B cell (primary cell): Measurements from ENCODE around the gene SELE. TPM values are rescaled to one million over a fixed set of nuclear protein-coding genes. Genes with fewer than 3 reads are reported as not detected.

ENCODE experiments used
- ATAC-seq: fragments of 200-7000 bp; cut with Tn5 transposase; one replicate; pipeline ENCODE4 v1.10.0; 2021; ENCODE audit warnings: low read depth, mild to moderate bottlenecking, moderate number of reproducible peaks, moderate library complexity
- CTCF ChIA-PET: fragments of 350-600 bp; sonication (Branson Sonifier 250); formaldehyde crosslinking; loops from one replicate; lab custom pipeline; 2021; ENCODE audit warnings: antibody characterized with exemption, inconsistent platforms; lab: Charles Lee
- POLR2A ChIA-PET: fragments of 350-600 bp; sonication (Branson Sonifier 250); formaldehyde crosslinking; loops from one replicate; lab custom pipeline; 2021; ENCODE audit warnings: antibody characterized with exemption; lab: Charles Lee
- DNase-seq: peaks from one replicate; pipeline ENCODE4 v3.0.0; 2013
- H2AFZ ChIP-seq: 2 replicates; pipeline ENCODE4 v1.6.1; 2012; ENCODE audit warnings: mild to moderate bottlenecking, low read depth, low read length; ENCODE audit not compliant: insufficient read depth, poor library complexity, severe bottlenecking
- H3K27ac ChIP-seq, 2 donors: 1 replicate in 1 of 2; 2 replicates in 1 of 2; pipeline ENCODE4 v1.5.1; 2012 to 2013; ENCODE audit warnings: low read length in 2 of 2, mild to moderate bottlenecking in 2 of 2, moderate library complexity in 1 of 2
- H3K27me3 ChIP-seq, 4 experiments: fragments of 200-600 bp in 1 of 4; sonication (generic) in 1 of 4; replicated peaks in 1 of 4; 1 replicate in 2 of 4; 2 replicates in 2 of 4; pipeline versions ENCODE4 v1.6.1 to v1.7.0; 2013 to 2016; ENCODE audit warnings: low read length in 3 of 4, mild to moderate bottlenecking in 2 of 4, mixed read lengths in 1 of 4, moderate library complexity in 1 of 4; ENCODE audit not compliant: insufficient read depth in 4 of 4, control insufficient read depth in 3 of 4; ENCODE audit errors: control extremely low read depth in 1 of 4
- H3K36me3 ChIP-seq, 2 experiments: replicated peaks in 1 of 2; 1 replicate in 1 of 2; 2 replicates in 1 of 2; pipeline versions ENCODE4 v1.6.1 to v1.7.1; 2013; ENCODE audit warnings: low read length in 1 of 2; ENCODE audit not compliant: insufficient read depth in 2 of 2, control insufficient read depth in 1 of 2; ENCODE audit errors: control extremely low read depth in 1 of 2, extremely low read depth in 1 of 2
- H3K4me1 ChIP-seq, 2 donors: fragments of 200-600 bp in 1 of 2; sonication (generic) in 1 of 2; 1 replicate in 1 of 2; 2 replicates in 1 of 2; pipeline versions ENCODE4 v1.5.1 to v1.6.1; 2013 to 2017; ENCODE audit warnings: low read length in 2 of 2; ENCODE audit not compliant: control insufficient read depth in 2 of 2, insufficient read depth in 2 of 2
- H3K4me2 ChIP-seq: replicated peaks from 2 replicates; pipeline ENCODE3; 2012; ENCODE audit warnings: mild to moderate bottlenecking, low read depth, low read length; ENCODE audit not compliant: poor library complexity, severe bottlenecking
- H3K4me3 ChIP-seq, 5 experiments: fragments of 200-600 bp in 1 of 5; sonication (generic) in 1 of 5; 1 replicate in 3 of 5; 2 replicates in 2 of 5; pipeline versions ENCODE4 v1.5.1 to v1.7.0; 2011 to 2016; ENCODE audit warnings: low read length in 4 of 5, mild to moderate bottlenecking in 4 of 5, low read depth in 2 of 5, control low read depth in 1 of 5, moderate library complexity in 1 of 5; ENCODE audit not compliant: insufficient read depth in 1 of 5; ENCODE audit errors: control extremely low read depth in 1 of 5, extremely low read depth in 1 of 5
- H3K79me2 ChIP-seq: fragments of 200-600 bp; sonication (generic); one replicate; pipeline ENCODE4 v1.6.0; 2016; ENCODE audit warnings: low read length; ENCODE audit not compliant: control insufficient read depth, insufficient read depth
- H3K9ac ChIP-seq: fragments of 200-600 bp; sonication (generic); 2 replicates; pipeline ENCODE4 v1.6.1; 2017; ENCODE audit warnings: mild to moderate bottlenecking, low read length, moderate library complexity
- H3K9me3 ChIP-seq, 3 donors: one replicate each; pipeline versions ENCODE4 v1.6.1 to v1.7.1; 2013; ENCODE audit warnings: low read length in 2 of 3; ENCODE audit not compliant: control insufficient read depth in 2 of 3, insufficient read depth in 1 of 3; ENCODE audit errors: control extremely low read depth in 1 of 3
- H4K20me1 ChIP-seq: 2 replicates; pipeline ENCODE4 v1.6.0; 2012; ENCODE audit warnings: mild to moderate bottlenecking, low read length; ENCODE audit not compliant: insufficient read depth, control insufficient read depth, poor library complexity, severe bottlenecking
- H3K27ac Mint-ChIP-seq: one replicate; pipeline ENCODE4 v1.8.0; 2021; ENCODE audit warnings: mixed read lengths
- H3K27me3 Mint-ChIP-seq: one replicate; pipeline ENCODE4 v1.8.0; 2021; ENCODE audit warnings: mixed read lengths
- H3K4me1 Mint-ChIP-seq: one replicate; pipeline ENCODE4 v1.8.0; 2021; ENCODE audit warnings: mixed read lengths
- H3K4me3 Mint-ChIP-seq: one replicate; pipeline ENCODE4 v1.8.0; 2021; ENCODE audit warnings: mixed read lengths
- H3K9me3 Mint-ChIP-seq: one replicate; pipeline ENCODE4 v1.8.0; 2022; ENCODE audit warnings: mixed read lengths; ENCODE audit not compliant: insufficient read depth
- CTCF ChIP-seq: fragments of 200-600 bp; IDR thresholded peaks from one replicate; pipeline ENCODE4 v1.8.0; 2022; ENCODE audit warnings: antibody characterized with exemption, mild to moderate bottlenecking
- EZH2 ChIP-seq: IDR thresholded peaks from 2 replicates; pipeline ENCODE4 v1.6.1; 2012; ENCODE audit warnings: borderline replicate concordance, low read depth, mild to moderate bottlenecking, moderate library complexity, low read length; ENCODE audit not compliant: insufficient read depth, poor library complexity, severe bottlenecking
- WGBS: methylation state at CpG from one replicate; pipeline ENCODE4 v1.1.5; 2013; ENCODE audit warnings: missing lambda C conversion rate; ENCODE audit not compliant: insufficient coverage; 5-methylcytosine and 5-hydroxymethylcytosine counted together
- intact Hi-C: fragments of 100-400 bp; cut with micrococcal nuclease; formaldehyde crosslinking; loops from one replicate; pipeline ENCODE4 v1.10.0; 2022
- polyA plus RNA-seq: library from polyadenylated mRNA; depleted of rRNA; stranded (reverse); fragments of >200 nt; gene quantifications from 2 replicates; pipeline ENCODE4 v1.2.3, GENCODE V29; 2012
- total RNA-seq, 2 donors: library from RNA; stranded (reverse); fragments of 120-200 nt in 1 of 2; gene quantifications; 1 replicate in 1 of 2; 2 replicates in 1 of 2; pipeline versions ENCODE4 v1.2.3 to v1.2.4, GENCODE V29; 2013 to 2022

Gene SELE
- total and polyA plus RNA-seq, 2 donors (not counting 1 experiment from before 2014, with no cell fraction given), result not detected

- Histone ChIP-seq H3K9ac (peak overlapping the region; percentile 18), H3K27ac (peak overlapping the region; percentile 61 to 87), H3K79me2 (peaks cover 59% of the 10 kb centered on the region), H3K4me3 (peak overlapping the region in 1 of 5 experiments; percentile 28), H3K27me3 (no peaks in the 10 kb centered on the region), H3K36me3 (peaks cover 23 to 84% of the 10 kb centered on the region in 2 experiments), H4K20me1 (no peaks in the 10 kb centered on the region), H3K9me3 (no peaks in the 10 kb centered on the region), H3K4me2 (peak overlapping the region; percentile 56), H3K4me1 (peaks cover 99 to 100% of the 10 kb centered on the region in 2 donors), H2AFZ (no peak overlapping the region)
- peak; percentile 12 for DNase-seq
- H3K27ac Mint-ChIP-seq, result peak overlapping the region; percentile 92
- peaks cover 94% of the 10 kb centered on the region for H3K4me1 Mint-ChIP-seq
- H3K27me3 Mint-ChIP-seq, result no peaks in the 10 kb centered on the region
- ATAC-seq, result no peak
- ChIA-PET CTCF (interaction anchor here (1.5 to 5.7 kb wide), 6 partner anchors 9 to 97 kb away, joined by 4 to 60 read pairs (median 13); no protein-coding TSS in a partner anchor), POLR2A (no interaction called here)
- H3K4me3 Mint-ChIP-seq, result peak overlapping the region; percentile 68
- no peak for TF ChIP-seq CTCF
- no peak for TF ChIP-seq EZH2
- WGBS, result 0% methylated on average over 2 of the region's 3 CpGs
- no peaks in the 10 kb centered on the region for H3K9me3 Mint-ChIP-seq
- intact Hi-C loops, result no loop called here
These were observed 34.9 kb downstream of the SELE start for GRCh38 chr1:169698976-169699375.

- TF ChIP-seq CTCF (no peak), EZH2 (no peak)
- H3K4me1 ChIP-seq, result peaks cover 98 to 100% of the 10 kb centered on the region in 2 donors
- peaks cover 48% of the 10 kb centered on the region for H3K79me2 ChIP-seq
- 0% methylated on average over 1 of the region's 1 CpG for WGBS
- peaks cover 20 to 79% of the 10 kb centered on the region in 2 experiments for H3K36me3 ChIP-seq
- no peaks in the 10 kb centered on the region for H4K20me1 ChIP-seq
- H3K27ac Mint-ChIP-seq, result peak overlapping the region; percentile 92
- H3K27me3 ChIP-seq, result no peaks in the 10 kb centered on the region
- peaks cover 94% of the 10 kb centered on the region for H3K4me1 Mint-ChIP-seq
- no peaks in the 10 kb centered on the region for H3K9me3 Mint-ChIP-seq
- intact Hi-C loops, result loop anchor here (1.0 kb wide), 1 partner anchor 11 kb away; no protein-coding TSS in a partner anchor
- H3K9ac ChIP-seq, result peak overlapping the region; percentile 22
- H3K27ac ChIP-seq, result peak overlapping the region; percentile 87 to 88
- H2AFZ ChIP-seq, result no peak overlapping the region
- ATAC-seq (peak; percentile 37), DNase-seq (peak; percentile 65)
- POLR2A ChIA-PET, result interaction anchor here (0.7 to 2.9 kb wide), 6 partner anchors 8 to 54 kb away, joined by 3 to 15 read pairs (median 4); no protein-coding TSS in a partner anchor
- H3K9me3 ChIP-seq, result no peaks in the 10 kb centered on the region
- peak overlapping the region in 2 of 5 experiments; percentile 7 for H3K4me3 ChIP-seq
- peak overlapping the region; percentile 12 for H3K4me3 Mint-ChIP-seq
- CTCF ChIA-PET, result interaction anchor here (2.6 to 9.8 kb wide), 5 partner anchors 10 to 111 kb away, joined by 10 to 240 read pairs (median 22); partner anchors contain the start of gene F5
- H3K27me3 Mint-ChIP-seq, result no peaks in the 10 kb centered on the region
- peak overlapping the region; percentile 56 for H3K4me2 ChIP-seq
These were observed 36.1 kb downstream of the SELE start for GRCh38 chr1:169697755-169698154.
